Naive thymus-derived CD4-positive, alpha-beta T cell (primary cell): Measurements from ENCODE around the gene ZNF48. TPM values are rescaled to one million over a fixed set of nuclear protein-coding genes. Genes with fewer than 3 reads are reported as not detected.

Experiments
- ATAC-seq: fragments of 150-1000 bp; cut with Tn5 transposase; 2 replicates; pipeline ENCODE4 v1.10.0; 2021; ENCODE audit warnings: mild to moderate bottlenecking, moderate library complexity
- CTCF ChIA-PET: fragments of 350-600 bp; sonication (Branson Sonifier 250); formaldehyde crosslinking; loops from one replicate; lab custom pipeline; 2021; ENCODE audit warnings: antibody characterized with exemption; lab: Charles Lee
- POLR2A ChIA-PET: fragments of 350-600 bp; sonication (Branson Sonifier 250); formaldehyde crosslinking; loops from one replicate; lab custom pipeline; 2021; ENCODE audit warnings: antibody characterized with exemption, inconsistent platforms; lab: Charles Lee
- DNase-seq, 9 donors: peaks; one replicate each; pipeline versions ENCODE4 v3.0.0 to v3.0.0-alpha.2; 2020 to 2022; ENCODE audit warnings: mixed read lengths in 1 of 9
- H3K27ac ChIP-seq: one replicate; pipeline ENCODE4 v1.7.0; 2013; ENCODE audit warnings: mild to moderate bottlenecking, low read depth, low read length, moderate library complexity
- H3K27me3 ChIP-seq, 2 donors: one replicate each; pipeline ENCODE4 v1.7.0; 2013; ENCODE audit warnings: low read length in 2 of 2, mild to moderate bottlenecking in 2 of 2, moderate library complexity in 2 of 2; ENCODE audit not compliant: control insufficient read depth in 2 of 2, insufficient read depth in 2 of 2
- H3K36me3 ChIP-seq, 3 experiments: 1 replicate in 2 of 3; 2 replicates in 1 of 3; pipeline ENCODE4 v1.7.0; 2013; ENCODE audit warnings: low read length in 3 of 3, mild to moderate bottlenecking in 3 of 3, moderate library complexity in 1 of 3; ENCODE audit not compliant: insufficient read depth in 3 of 3, control insufficient read depth in 2 of 3
- H3K4me1 ChIP-seq, 2 donors: one replicate each; pipeline ENCODE4 v1.7.0; 2013; ENCODE audit warnings: low read length in 2 of 2, mild to moderate bottlenecking in 2 of 2, moderate library complexity in 1 of 2; ENCODE audit not compliant: control insufficient read depth in 2 of 2, insufficient read depth in 2 of 2
- H3K4me3 ChIP-seq: 2 replicates; pipeline ENCODE4 v1.7.0; 2013; ENCODE audit warnings: mild to moderate bottlenecking, low read length
- H3K9me3 ChIP-seq, 3 experiments: 1 replicate in 2 of 3; 2 replicates in 1 of 3; pipeline ENCODE4 v1.7.0; 2013; ENCODE audit warnings: low read length in 3 of 3; ENCODE audit not compliant: control insufficient read depth in 2 of 3
- H3K27ac Mint-ChIP-seq, 9 donors: one replicate each; pipeline ENCODE4 v1.8.0; 2020 to 2022; ENCODE audit warnings: mixed read lengths in 9 of 9, mild to moderate bottlenecking in 8 of 9, moderate library complexity in 5 of 9, inconsistent platforms in 2 of 9
- H3K27me3 Mint-ChIP-seq, 5 donors: one replicate each; pipeline ENCODE4 v1.8.0; 2021 to 2022; ENCODE audit warnings: mixed read lengths in 5 of 5, mild to moderate bottlenecking in 1 of 5
- H3K36me3 Mint-ChIP-seq, 5 donors: one replicate each; pipeline ENCODE4 v1.8.0; 2020 to 2022; ENCODE audit warnings: mixed read lengths in 5 of 5, mild to moderate bottlenecking in 3 of 5, inconsistent platforms in 1 of 5
- H3K4me1 Mint-ChIP-seq, 7 donors: one replicate each; pipeline ENCODE4 v1.8.0; 2020 to 2022; ENCODE audit warnings: mixed read lengths in 7 of 7, mild to moderate bottlenecking in 3 of 7, inconsistent platforms in 1 of 7
- H3K4me3 Mint-ChIP-seq, 10 donors: one replicate each; pipeline ENCODE4 v1.8.0; 2020 to 2022; ENCODE audit warnings: mild to moderate bottlenecking in 10 of 10, mixed read lengths in 10 of 10, moderate library complexity in 6 of 10, inconsistent platforms in 2 of 10
- H3K9me3 Mint-ChIP-seq, 11 donors: one replicate each; pipeline ENCODE4 v1.8.0; 2020 to 2022; ENCODE audit warnings: mixed read lengths in 11 of 11, mild to moderate bottlenecking in 4 of 11, inconsistent platforms in 1 of 11, moderate library complexity in 1 of 11
- intact Hi-C, 2 donors: fragments of 100-400 bp; cut with micrococcal nuclease; formaldehyde crosslinking; loops; one replicate each; pipeline ENCODE4 v1.15.1; 2023
- polyA plus RNA-seq, 2 donors: library from polyadenylated mRNA; unstranded; fragments of 300-500 nt; fragmentation: Illumina TruSeq; gene quantifications; one replicate each; pipeline ENCODE4 v1.2.3, GENCODE V29; 2021
- total RNA-seq, 6 experiments: library from RNA in 5 of 6; stranded (reverse) in 5 of 6; gene quantifications; 1 replicate in 5 of 6; 2 replicates in 1 of 6; pipeline ENCODE4 v1.2.3 and lab custom pipeline; 2021 to 2026

ZNF48 gene
- total and polyA plus RNA-seq, 7 experiments from 2014 or later: 6.0 to 16.0 (median 10.9) TPM

GRCh38 chr16:30399435-30400186 is 4.4 kb downstream of the ZNF48 start:
- CTCF ChIA-PET: interaction anchor here (0.9 to 2.1 kb wide), 2 partner anchors 10 to 29 kb away, joined by 4 read pairs; no protein-coding TSS in a partner anchor
- intact Hi-C loops: loop anchor here (10.0 kb wide), 3 partner anchors 305 to 425 kb away; partner anchors contain the start of genes ALDOA (in 1 of the 2), TAOK2 (in 1 of the 2), TBX6 (in 1 of the 2) and YPEL3 (in 1 of the 2)
- H3K27ac ChIP-seq: peak overlapping the region; percentile 70
- H3K4me3 Mint-ChIP-seq: peak overlapping the region; percentile 72 to 93 (median 90)
- no peaks in the 10 kb centered on the region for H3K27me3 Mint-ChIP-seq
- ATAC-seq (no peak), DNase-seq (no peak)
- peaks cover 0 to 7% (median 4%) of the 10 kb centered on the region in 5 donors for H3K36me3 Mint-ChIP-seq
- H3K4me1 Mint-ChIP-seq: peaks cover 27 to 41% (median 37%) of the 10 kb centered on the region in 7 donors
- peak overlapping the region in 8 of 9 donors; percentile 73 to 91 (median 84) for H3K27ac Mint-ChIP-seq
- no peaks in the 10 kb centered on the region for H3K27me3 ChIP-seq
- peak overlapping the region; percentile 74 for H3K4me3 ChIP-seq
- no peaks in the 10 kb centered on the region for H3K9me3 Mint-ChIP-seq
- H3K9me3 ChIP-seq: no peaks in the 10 kb centered on the region
- POLR2A ChIA-PET: interaction anchor here (0.6 to 14.0 kb wide), 6 partner anchors 10 to 256 kb away, joined by 3 to 254 read pairs (median 4); partner anchors contain the start of gene SEPTIN1
- H3K36me3 ChIP-seq: peaks cover 0 to 18% (median 0%) of the 10 kb centered on the region in 3 experiments
- peaks cover 11 to 18% of the 10 kb centered on the region in 2 donors for H3K4me1 ChIP-seq

GRCh38 chr16:30401768-30402425 is 6.7 kb downstream of the ZNF48 start:
- H3K4me1 ChIP-seq: peaks cover 6 to 10% of the 10 kb centered on the region in 2 donors
- DNase-seq (no peak), ATAC-seq (no peak)
- H3K9me3 ChIP-seq: no peaks in the 10 kb centered on the region
- no peaks in the 10 kb centered on the region for H3K27me3 ChIP-seq
- peaks cover 0 to 18% (median 0%) of the 10 kb centered on the region in 3 experiments for H3K36me3 ChIP-seq
- peaks cover 0 to 5% (median 3%) of the 10 kb centered on the region in 5 donors for H3K36me3 Mint-ChIP-seq
- peak overlapping the region; percentile 54 to 93 (median 88) for H3K4me3 Mint-ChIP-seq
- no peak overlapping the region for H3K4me3 ChIP-seq
- CTCF ChIA-PET: interaction anchor here (0.6 to 1.2 kb wide), 3 partner anchors 10 to 389 kb away, joined by 3 to 6 read pairs (median 3); no protein-coding TSS in a partner anchor
- H3K9me3 Mint-ChIP-seq: peaks cover 0 to 4% (median 0%) of the 10 kb centered on the region in 11 donors
- H3K27ac ChIP-seq: no peak overlapping the region
- peak overlapping the region in 3 of 9 donors; percentile 46 to 85 (median 59) for H3K27ac Mint-ChIP-seq
- H3K27me3 Mint-ChIP-seq: peaks cover 0 to 4% (median 0%) of the 10 kb centered on the region in 5 donors
- H3K4me1 Mint-ChIP-seq: peaks cover 16 to 30% (median 27%) of the 10 kb centered on the region in 7 donors
- intact Hi-C loops: loop anchor here (10.0 kb wide), 3 partner anchors 307 to 427 kb away; partner anchors contain the start of genes ALDOA (in 1 of the 2), TAOK2 (in 1 of the 2), TBX6 (in 1 of the 2) and YPEL3 (in 1 of the 2)
- POLR2A ChIA-PET: interaction anchor here (0.6 to 14.0 kb wide), 5 partner anchors 13 to 464 kb away, joined by 3 to 254 read pairs (median 5); partner anchors contain the start of gene SEPTIN1

- Mint-ChIP-seq H3K27me3 (peaks cover 0 to 4% (median 0%) of the 10 kb centered on the region in 5 donors), H3K9me3 (peaks cover 0 to 5% (median 0%) of the 10 kb centered on the region in 11 donors), H3K4me3 (peak overlapping the region; percentile 87 to 100 (median 97)), H3K4me1 (peaks cover 21 to 28% (median 24%) of the 10 kb centered on the region in 7 donors), H3K27ac (peak overlapping the region; percentile 83 to 97 (median 95)), H3K36me3 (peaks cover 0 to 2% (median 0%) of the 10 kb centered on the region in 5 donors)
- ChIA-PET POLR2A (interaction anchor here (0.5 to 9.0 kb wide), 19 partner anchors 9 to 340 kb away, joined by 3 to 156 read pairs (median 4); partner anchors contain the start of genes CD2BP2, DCTPP1, SEPTIN1 and TBC1D10B), CTCF (interaction anchor here (0.7 to 2.7 kb wide), 7 partner anchors 9 to 495 kb away, joined by 3 to 11 read pairs (median 4); partner anchors contain the start of genes DCTPP1, SEPTIN1 and TBC1D10B)
- Histone ChIP-seq H3K27me3 (no peaks in the 10 kb centered on the region), H3K27ac (peak overlapping the region; percentile 74), H3K36me3 (peaks cover 0 to 5% (median 0%) of the 10 kb centered on the region in 3 experiments), H3K9me3 (no peaks in the 10 kb centered on the region), H3K4me3 (peak overlapping the region; percentile 85), H3K4me1 (peaks cover 0 to 12% of the 10 kb centered on the region in 2 donors)
- peak; percentile 20 for ATAC-seq
- DNase-seq: no peak
- intact Hi-C loops: loop anchor here (1.0 to 10.0 kb wide), 13 partner anchors 11 to 432 kb away; partner anchors contain the start of genes MAPK3 (in 2 of the 2), SEPTIN1 (in 2 of the 2), ZNF48 (in 2 of the 2) and ALDOA (in 1 of the 2)
These were observed 11.5 kb downstream of the ZNF48 start for GRCh38 chr16:30406795-30407101.

GRCh38 chr16:30407102-30407803 is 12.0 kb downstream of the ZNF48 start, which contains the start of gene ZNF771:
ZNF771 (plus strand) TSS chr16:30407606; CDS start chr16:30408054, 448 bp downstream.
- Mint-ChIP-seq H3K9me3 (peaks cover 0 to 5% (median 0%) of the 10 kb centered on the region in 11 donors), H3K4me3 (peak within 1 kb of the TSS; percentile 87 to 100 (median 97)), H3K27me3 (peaks cover 0 to 4% (median 0%) of the 10 kb centered on the region in 5 donors), H3K27ac (peak within 1 kb of the TSS; percentile 83 to 97 (median 95)), H3K36me3 (peaks cover 0 to 5% (median 4%) of the 10 kb centered on the region in 5 donors), H3K4me1 (peaks cover 21 to 31% (median 27%) of the 10 kb centered on the region in 7 donors)
- DNase-seq: peak; percentile 66 to 93 (median 69)
- Histone ChIP-seq H3K36me3 (peaks cover 0 to 10% (median 0%) of the 10 kb centered on the region in 3 experiments), H3K27me3 (no peaks in the 10 kb centered on the region), H3K4me1 (peaks cover 0 to 12% of the 10 kb centered on the region in 2 donors), H3K9me3 (no peaks in the 10 kb centered on the region), H3K27ac (peak within 1 kb of the TSS; percentile 74), H3K4me3 (peak within 1 kb of the TSS; percentile 85)
- ATAC-seq: peak; percentile 93
- ChIA-PET POLR2A (interaction anchor here (0.5 to 9.0 kb wide), 22 partner anchors 9 to 340 kb away, joined by 3 to 156 read pairs (median 4); partner anchors contain the start of genes CD2BP2, DCTPP1, SEPTIN1 and TBC1D10B), CTCF (interaction anchor here (0.7 to 2.7 kb wide), 10 partner anchors 9 to 495 kb away, joined by 3 to 11 read pairs (median 4); partner anchors contain the start of genes DCTPP1, SEPTIN1, TBC1D10B and ZNF48)
- intact Hi-C loops: loop anchor here (1.0 to 10.0 kb wide), 13 partner anchors 10 to 432 kb away; partner anchors contain the start of genes MAPK3 (in 2 of the 2), SEPTIN1 (in 2 of the 2), ZNF48 (in 2 of the 2) and ALDOA (in 1 of the 2)
